NK-92 (cell line): Measurements from ENCODE around the gene TMEM132A.

Experiments
- DNase-seq: peaks from one replicate; lab custom pipeline; 2025; ENCODE audit not compliant: unreplicated experiment; lab: John Stamatoyannopoulos, UW

TMEM132A gene

DNA sequence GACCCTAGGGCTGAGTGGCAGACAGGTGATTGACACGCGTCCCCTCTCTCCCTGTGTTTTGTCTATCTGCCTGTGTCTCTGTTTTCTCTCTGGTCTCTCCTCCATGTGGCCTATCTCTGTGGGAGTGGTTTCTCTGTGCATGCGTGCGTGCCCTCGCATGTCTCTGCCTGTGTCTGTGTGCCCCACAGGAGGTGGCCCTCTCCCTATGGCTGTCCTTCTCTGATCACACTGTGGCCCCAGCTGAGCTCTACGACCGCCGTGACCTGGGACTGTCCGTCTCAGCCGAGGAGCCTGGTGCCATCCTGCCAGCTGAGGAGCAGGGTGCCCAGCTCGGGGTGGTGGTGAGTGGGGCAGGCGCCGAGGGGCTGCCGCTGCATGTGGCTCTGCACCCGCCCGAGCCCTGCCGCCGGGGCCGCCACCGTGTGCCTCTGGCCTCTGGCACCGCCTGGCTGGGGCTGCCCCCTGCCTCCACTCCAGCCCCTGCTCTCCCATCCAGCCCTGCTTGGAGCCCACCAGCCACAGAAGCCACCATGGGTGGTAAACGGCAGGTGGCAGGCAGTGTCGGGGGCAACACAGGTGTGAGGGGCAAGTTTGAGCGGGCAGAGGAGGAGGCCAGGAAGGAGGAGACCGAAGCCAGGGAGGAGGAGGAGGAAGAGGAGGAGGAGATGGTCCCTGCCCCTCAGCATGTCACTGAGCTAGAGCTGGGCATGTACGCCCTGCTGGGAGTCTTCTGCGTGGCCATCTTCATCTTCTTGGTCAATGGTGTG is 11.6 kb downstream of the TMEM132A start:
- DNase-seq = no peak

GRCh38 chr11:60936467-60937143 is 12.3 kb downstream of the TMEM132A start:
- no peak for DNase-seq

DNA sequence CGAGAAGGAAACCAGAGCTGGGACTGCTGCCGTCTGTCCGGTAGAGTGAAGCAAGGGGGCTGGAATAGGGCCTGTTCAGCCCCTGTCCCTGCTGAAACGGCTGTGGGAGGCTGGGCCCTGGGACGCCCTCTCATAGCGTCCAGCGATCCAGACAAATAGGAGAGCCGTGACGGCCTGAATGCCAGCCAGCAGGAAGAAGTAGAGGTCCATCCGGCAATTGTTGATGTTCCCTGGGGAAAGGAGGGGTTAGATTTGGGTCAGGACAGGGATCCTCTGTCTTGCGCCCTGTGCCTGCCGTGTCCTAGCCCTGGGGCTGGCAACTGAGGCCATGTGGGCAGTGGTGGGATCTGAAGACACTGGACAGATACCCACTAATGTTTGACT is 12.9 kb downstream of the TMEM132A start:
- DNase-seq = no peak

- no peak for DNase-seq
These were observed 13.6 kb downstream of the TMEM132A start for GRCh38 chr11:60937811-60938210.

GRCh38 chr11:60938500-60938899 is 14.2 kb downstream of the TMEM132A start:
- DNase-seq = no peak

GRCh38 chr11:60939301-60939700 is 15.0 kb downstream of the TMEM132A start:
- DNase-seq = no peak

DNA sequence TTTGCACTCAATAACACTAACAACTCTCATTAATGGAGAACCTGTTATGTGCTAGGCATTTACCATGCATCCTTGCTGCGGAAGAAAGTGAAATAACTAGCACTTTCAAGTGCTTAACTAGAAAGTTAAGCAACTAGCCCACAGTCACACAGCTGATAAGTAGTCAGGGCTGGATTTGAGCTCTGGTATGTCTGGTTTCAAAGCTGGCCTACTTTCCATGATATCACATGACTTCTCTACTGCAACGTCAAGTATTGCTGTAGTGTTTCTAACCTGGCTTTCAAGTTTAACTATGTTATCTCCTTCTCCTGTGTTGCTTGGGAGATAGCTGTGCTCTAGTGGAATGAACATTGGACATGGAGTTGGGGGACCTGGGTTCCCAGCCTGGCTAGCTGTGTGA is 15.6 kb downstream of the TMEM132A start:
- no peak for DNase-seq

- DNase-seq = no peak
These were observed 17.3 kb downstream of the TMEM132A start for GRCh38 chr11:60941371-60942119.

GRCh38 chr11:60942219-60942618 is 18.0 kb downstream of the TMEM132A start:
- DNase-seq = no peak

GRCh38 chr11:60942970-60943565 is 18.8 kb downstream of the TMEM132A start:
- DNase-seq = no peak

GRCh38 chr11:60944490-60945294 is 20.4 kb downstream of the TMEM132A start:
- no peak for DNase-seq

DNA sequence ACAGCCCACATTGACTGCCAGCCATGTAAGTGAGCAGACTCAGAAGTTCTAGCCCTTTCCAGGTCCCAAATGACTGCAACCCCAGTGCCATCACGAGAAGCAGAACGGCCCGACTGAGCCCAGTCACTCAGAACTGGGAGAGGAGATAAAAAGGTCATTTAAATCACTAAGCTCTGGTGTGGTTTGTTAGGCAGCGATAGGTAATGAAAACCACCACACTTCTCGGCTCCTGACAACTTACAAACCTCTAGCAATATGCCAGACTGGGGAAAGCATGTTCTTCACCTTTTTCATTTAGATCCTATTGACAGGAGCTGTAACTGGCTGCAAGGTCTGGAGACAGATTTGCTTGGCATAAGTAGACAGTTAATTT is 21.0 kb downstream of the TMEM132A start:
- DNase-seq = no peak

DNA sequence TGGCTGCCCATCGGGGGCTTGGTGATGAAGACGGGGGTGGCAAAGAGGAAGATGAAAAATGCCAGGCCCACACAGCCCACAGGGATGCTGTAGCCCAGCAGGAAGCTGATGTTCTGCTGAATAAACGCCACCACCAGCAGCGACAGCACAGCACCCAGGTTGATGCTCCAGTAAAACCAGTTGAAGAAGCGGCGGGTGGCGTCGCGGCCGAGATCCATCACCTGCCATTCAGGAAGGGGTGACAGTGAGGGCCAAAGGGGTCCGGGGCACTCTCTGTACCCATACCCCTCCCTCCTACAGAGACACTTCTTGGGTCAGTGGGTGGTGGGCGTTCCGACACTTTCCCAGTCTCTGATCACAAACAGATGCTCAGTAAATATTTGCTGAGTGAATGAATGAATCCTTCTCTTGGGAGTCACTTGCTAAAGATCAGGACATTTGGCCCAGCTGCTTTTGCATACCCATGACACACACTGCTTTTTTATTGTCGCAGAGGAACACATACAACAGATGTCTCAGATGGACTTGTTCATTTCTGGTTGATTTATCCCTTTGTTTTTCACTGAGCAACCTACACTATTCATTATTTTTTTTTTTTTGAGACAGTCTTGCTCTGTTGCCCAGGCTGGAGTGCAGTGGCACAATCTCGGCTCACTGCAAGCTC is 22.5 kb downstream of the TMEM132A start:
- DNase-seq = no peak

- DNase-seq = no peak
These were observed 23.4 kb downstream of the TMEM132A start for GRCh38 chr11:60947700-60948099.

DNA sequence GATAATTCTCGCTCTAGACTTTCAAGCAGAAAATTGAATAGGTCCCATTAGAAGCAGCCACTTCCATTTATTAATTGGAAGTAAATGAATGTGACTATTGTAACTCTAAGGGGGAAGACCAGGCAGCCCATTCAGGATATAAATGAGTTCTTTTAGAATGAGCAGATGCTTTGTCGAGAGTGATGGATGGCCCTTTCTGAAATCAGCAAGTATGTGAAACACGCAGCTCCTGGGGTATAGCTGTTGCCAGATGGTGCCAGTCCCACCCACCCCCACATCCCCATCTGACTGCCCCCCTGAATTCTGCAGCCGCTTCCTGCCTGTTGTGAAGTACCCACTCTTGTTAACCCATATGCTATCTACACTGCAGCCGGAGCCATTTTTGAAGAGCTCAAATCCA is 24.0 kb downstream of the TMEM132A start:
- no peak for DNase-seq

DNA sequence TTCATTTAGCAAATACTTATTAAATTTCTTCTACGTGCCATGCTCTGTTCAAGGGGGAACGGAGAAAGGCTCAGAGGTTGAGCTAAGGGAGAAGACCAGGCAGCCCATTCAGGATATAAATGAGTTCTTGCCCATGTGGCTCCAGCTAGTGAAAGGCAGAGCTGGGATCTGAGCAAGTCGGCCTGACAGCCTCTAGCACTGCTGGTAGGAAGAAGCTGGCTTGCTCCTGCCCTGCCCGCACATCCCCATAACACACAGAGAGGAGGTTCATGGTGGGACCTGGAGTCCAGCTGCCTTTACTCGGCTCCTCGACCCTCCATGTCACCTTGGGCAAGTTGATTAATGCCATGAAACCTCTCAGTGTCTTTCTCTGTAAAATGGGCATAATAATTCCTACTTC is 25.8 kb downstream of the TMEM132A start:
- DNase-seq = no peak

- no peak for DNase-seq
These were observed 26.8 kb downstream of the TMEM132A start for GRCh38 chr11:60950933-60951605.

DNA sequence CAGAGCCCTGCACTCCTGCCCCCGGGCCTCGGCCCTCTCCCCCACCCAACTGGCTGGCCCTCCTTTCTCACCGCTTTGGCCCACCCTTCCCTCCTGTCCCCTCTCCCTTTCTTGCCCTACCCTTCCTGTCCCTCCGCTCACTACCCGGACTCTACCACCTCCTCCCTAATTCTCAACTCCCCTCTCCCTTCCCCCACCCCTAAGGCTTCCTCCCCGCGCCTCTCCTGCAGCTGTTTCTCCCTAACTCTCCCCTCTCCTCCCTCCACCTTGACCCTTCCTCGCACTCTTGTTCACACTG is 27.3 kb downstream of the TMEM132A start:
- no peak for DNase-seq

DNA sequence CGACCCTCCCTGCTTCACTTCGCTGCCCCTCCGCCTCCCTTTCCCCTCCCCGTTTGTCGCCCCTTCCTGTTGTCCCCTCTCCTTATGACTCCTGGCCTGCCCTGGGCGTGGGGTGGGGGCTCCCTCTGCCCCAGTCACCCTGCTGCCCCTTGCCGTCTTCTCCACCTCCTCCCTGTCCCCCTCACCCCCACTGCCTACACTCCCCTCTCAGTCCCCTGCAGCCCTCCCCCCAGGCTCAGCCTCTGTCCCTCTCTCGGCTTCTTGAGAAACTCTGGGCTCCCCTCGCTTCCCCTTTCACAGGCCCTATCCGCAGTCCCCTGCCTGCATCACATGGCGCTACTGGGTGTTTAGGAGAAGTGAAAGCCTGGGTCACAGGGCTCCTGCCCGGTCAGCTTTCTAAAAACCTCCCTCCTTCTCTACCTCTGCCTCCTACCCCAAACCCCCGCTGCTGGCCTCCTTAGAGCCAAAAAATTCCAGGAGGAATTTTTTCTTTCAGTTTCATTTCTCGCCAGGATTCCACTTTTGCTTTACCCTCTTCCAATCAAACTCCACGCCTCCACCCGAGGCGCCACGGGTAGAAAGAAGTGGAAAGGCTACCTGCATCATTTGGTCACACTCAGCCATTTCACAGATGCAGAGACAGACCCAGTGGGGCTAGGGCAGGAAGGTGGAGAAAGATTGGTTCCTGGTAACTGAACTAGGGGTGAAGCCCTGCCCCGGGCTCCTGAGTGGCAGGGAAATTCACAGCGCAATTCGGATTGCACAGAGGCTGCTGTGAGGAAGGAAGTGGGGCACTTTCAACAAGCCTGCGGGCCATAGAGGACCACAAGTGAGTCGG is 27.9 kb downstream of the TMEM132A start, which contains the start of gene SLC15A3:
TSS of gene SLC15A3 (minus strand) at position 273 of the 838 bp plus-strand sequence. CDS start 625 bp downstream, outside the sequence.
- DNase-seq = no peak
